Measurements from ENCODE around the gene JAG2. TPM values are rescaled to one million over a fixed set of nuclear protein-coding genes. Genes with fewer than 3 reads are reported as not detected.

Gene JAG2
- total RNA-seq, 4 donors from 2014 or later: 7.5 to 33.0 (median 11.2) TPM

GRCh38 chr14:105141486-105142281 is 26.9 kb downstream of the JAG2 start:
- Histone ChIP-seq H3K4me3 (no peak overlapping the region), H3K9me3 (peaks cover 0 to 11% (median 4%) of the 10 kb centered on the region in 4 donors), H3K27me3 (no peaks in the 10 kb centered on the region), H3K4me1 (no peaks in the 10 kb centered on the region), H3K36me3 (peaks cover 0 to 12% (median 0%) of the 10 kb centered on the region in 3 donors), H3K27ac (no peak overlapping the region)
- no peak for DNase-seq
- no peak for TF ChIP-seq CTCF (IDR thresholded peaks at IDR 0.05)
- TF ChIP-seq POLR2A (IDR thresholded peaks at IDR 0.05): no peak

- no peak overlapping the region for H3K4me3 ChIP-seq
- no peaks in the 10 kb centered on the region for H3K27me3 ChIP-seq
- peaks cover 0 to 6% (median 0%) of the 10 kb centered on the region in 4 donors for H3K4me1 ChIP-seq
- peaks cover 0 to 11% (median 0%) of the 10 kb centered on the region in 3 donors for H3K36me3 ChIP-seq
- DNase-seq: no peak
- no peak overlapping the region for H3K27ac ChIP-seq
- H3K9me3 ChIP-seq: peaks cover 0 to 11% (median 4%) of the 10 kb centered on the region in 4 donors
- TF ChIP-seq CTCF (IDR thresholded peaks at IDR 0.05) (no peak), POLR2A (IDR thresholded peaks at IDR 0.05) (no peak)
Observed at GRCh38 chr14:105141026-105141425, 27.6 kb downstream of the JAG2 start.

GRCh38 chr14:105140581-105140980 is 28.0 kb downstream of the JAG2 start:
- no peak for DNase-seq
- H3K4me1 ChIP-seq: peaks cover 0 to 6% (median 0%) of the 10 kb centered on the region in 4 donors
- TF ChIP-seq POLR2A (IDR thresholded peaks at IDR 0.05) (no peak), CTCF (IDR thresholded peaks at IDR 0.05) (no peak)
- H3K27me3 ChIP-seq: no peaks in the 10 kb centered on the region
- no peak overlapping the region for H3K4me3 ChIP-seq
- H3K36me3 ChIP-seq: peaks cover 0 to 11% (median 0%) of the 10 kb centered on the region in 3 donors
- H3K27ac ChIP-seq: no peak overlapping the region
- peaks cover 0 to 11% (median 4%) of the 10 kb centered on the region in 4 donors for H3K9me3 ChIP-seq

GRCh38 chr14:105139831-105140239 is 28.7 kb downstream of the JAG2 start:
- no peak for DNase-seq
- no peak for TF ChIP-seq CTCF (IDR thresholded peaks at IDR 0.05)
- TF ChIP-seq POLR2A (IDR thresholded peaks at IDR 0.05): no peak
- no peaks in the 10 kb centered on the region for H3K27me3 ChIP-seq
- H3K36me3 ChIP-seq: peaks cover 0 to 11% (median 0%) of the 10 kb centered on the region in 3 donors
- no peak overlapping the region for H3K27ac ChIP-seq
- H3K4me1 ChIP-seq: peaks cover 0 to 6% (median 0%) of the 10 kb centered on the region in 4 donors
- H3K4me3 ChIP-seq: no peak overlapping the region
- peaks cover 0 to 11% (median 4%) of the 10 kb centered on the region in 4 donors for H3K9me3 ChIP-seq

- no peak overlapping the region for H3K4me3 ChIP-seq
- peaks cover 0 to 11% (median 0%) of the 10 kb centered on the region in 3 donors for H3K36me3 ChIP-seq
- H3K9me3 ChIP-seq: peaks cover 0 to 11% (median 4%) of the 10 kb centered on the region in 4 donors
- TF ChIP-seq CTCF (IDR thresholded peaks at IDR 0.05) (no peak), POLR2A (IDR thresholded peaks at IDR 0.05) (no peak)
- H3K4me1 ChIP-seq: peaks cover 0 to 6% (median 0%) of the 10 kb centered on the region in 4 donors
- no peak for DNase-seq
- H3K27ac ChIP-seq: no peak overlapping the region
- no peaks in the 10 kb centered on the region for H3K27me3 ChIP-seq
Observed at GRCh38 chr14:105139212-105139825, 29.3 kb downstream of the JAG2 start.
